ENCODE data around the gene BIRC5.

DNA sequence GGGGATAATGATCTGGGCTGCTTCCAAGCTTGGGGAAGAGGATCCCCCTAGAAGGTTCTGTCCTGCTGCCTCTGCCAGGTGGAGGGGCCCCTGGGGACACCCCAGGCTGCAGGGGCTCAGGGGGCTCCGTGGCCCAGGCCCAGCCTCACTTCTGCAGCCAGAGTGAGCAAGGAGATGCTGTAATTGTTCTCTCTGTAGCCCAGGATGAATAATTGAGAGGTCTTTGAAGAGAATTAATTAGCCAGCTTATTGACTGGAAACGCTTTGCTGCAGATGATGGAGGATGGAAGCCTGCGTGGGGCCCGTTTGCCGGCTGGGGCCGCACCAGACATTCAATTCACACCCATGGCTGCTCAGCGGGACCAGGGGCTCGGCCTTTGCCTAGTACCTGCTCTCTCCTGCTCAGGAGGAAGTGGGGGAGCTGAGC lies 55.9 kb downstream of the BIRC5 start:
- TF ChIP-seq CTCF (IDR thresholded peaks at IDR 0.05), result no peak
- TF ChIP-seq EP300 (IDR thresholded peaks at IDR 0.05; ENCODE audit: low read depth), result no peak
- no peak for TF ChIP-seq POLR2A (IDR thresholded peaks at IDR 0.05)
